SK-N-MC (cell line): Measurements from ENCODE around the gene LGALS1.
A peak's percentile ranks its signal among the peaks of the same experiment; 100 is the strongest.

ENCODE experiments used
- DNase-seq: peaks from one replicate; pipeline ENCODE4 v3.0.0-alpha.2; 2011; ENCODE audit warnings: low read depth, low spot score
- H3K27ac ChIP-seq: fragments of 200-600 bp; sonication (generic); 2 replicates; pipeline ENCODE4 v1.5.1; 2016; ENCODE audit warnings: mixed run types
- H3K36me3 ChIP-seq: fragments of 200-600 bp; sonication (generic); 2 replicates; pipeline ENCODE4 v1.6.1; 2017; ENCODE audit warnings: antibody characterized with exemption, low read length, mixed read lengths; ENCODE audit not compliant: insufficient read depth
- H3K4me3 ChIP-seq: fragments of 200-600 bp; sonication (generic); 2 replicates; pipeline ENCODE4 v1.5.1; 2016
- H3K9ac ChIP-seq: fragments of 200-600 bp; sonication (generic); 2 replicates; pipeline ENCODE4 v1.8.0; 2017; ENCODE audit warnings: mixed run types, mixed read lengths; ENCODE audit not compliant: insufficient read length
- H3K9me3 ChIP-seq: fragments of 200-600 bp; sonication (generic); 2 replicates; pipeline ENCODE4 v1.6.1; 2017; ENCODE audit warnings: low read depth, mild to moderate bottlenecking, antibody characterized with exemption, low read length, moderate library complexity, mixed read lengths
- EZH2 ChIP-seq: fragments of 200-600 bp; sonication (generic); IDR thresholded peaks from one replicate; pipeline ENCODE4 v1.6.1; 2017; ENCODE audit warnings: antibody characterized with exemption
- FOXP2 ChIP-seq: optimal IDR thresholded peaks from 2 replicates; pipeline ENCODE3; 2011; ENCODE audit warnings: mild to moderate bottlenecking, moderate library complexity; ENCODE audit not compliant: insufficient read depth; ENCODE audit errors: extremely low read length, control extremely low read depth
- POLR2AphosphoS5 ChIP-seq: IDR thresholded peaks from 2 replicates; pipeline ENCODE4 v1.6.1; 2012; ENCODE audit warnings: mild to moderate bottlenecking, low read depth, low read length, borderline replicate concordance

Gene LGALS1

DNA sequence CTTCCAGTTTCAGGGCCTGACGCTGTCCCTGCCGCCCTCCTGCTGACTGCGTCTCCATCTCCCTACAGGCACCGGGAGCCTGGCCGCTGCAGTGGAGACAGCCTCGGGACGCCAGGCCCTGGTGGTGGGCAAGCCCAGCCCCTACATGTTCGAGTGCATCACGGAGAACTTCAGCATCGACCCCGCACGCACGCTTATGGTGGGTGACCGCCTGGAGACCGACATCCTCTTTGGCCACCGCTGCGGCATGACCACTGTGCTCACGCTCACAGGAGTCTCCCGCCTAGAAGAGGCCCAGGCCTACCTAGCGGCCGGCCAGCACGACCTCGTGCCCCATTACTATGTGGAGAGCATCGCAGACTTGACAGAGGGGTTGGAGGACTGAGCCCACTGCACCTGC lies 9.9 kb upstream of the LGALS1 start:
- DNase-seq: no peak
- Histone ChIP-seq H3K27ac (no peak overlapping the region), H3K36me3 (peaks cover 15% of the 10 kb centered on the region), H3K4me3 (no peak overlapping the region), H3K9ac (no peak overlapping the region), H3K9me3 (no peaks in the 10 kb centered on the region)
- TF ChIP-seq FOXP2 (no peak), EZH2 (no peak), POLR2AphosphoS5 (no peak)

DNA sequence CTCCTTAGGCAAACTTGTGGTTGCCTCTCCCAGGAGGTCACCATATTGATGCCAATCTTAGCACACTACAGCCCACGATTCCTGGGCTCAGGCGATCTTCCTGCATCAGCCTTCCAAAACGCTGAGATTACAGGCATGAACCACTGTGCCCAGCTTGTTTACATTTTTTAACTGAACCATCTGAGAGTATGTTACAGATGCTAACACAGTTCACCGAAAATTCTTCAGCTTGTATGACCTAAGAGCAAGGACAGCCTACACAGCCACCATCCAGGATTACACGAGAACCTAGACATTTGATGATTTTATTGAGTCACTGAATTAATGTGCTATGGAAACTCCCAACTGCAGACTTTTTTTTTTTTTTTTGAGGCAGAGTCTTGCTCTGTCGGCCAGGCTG lies 5.8 kb upstream of the LGALS1 start:
- no peak for TF ChIP-seq EZH2
- TF ChIP-seq FOXP2: no peak
- no peak for TF ChIP-seq POLR2AphosphoS5
- no peak overlapping the region for H3K27ac ChIP-seq
- DNase-seq: no peak
- no peak overlapping the region for H3K9ac ChIP-seq
- H3K9me3 ChIP-seq: no peaks in the 10 kb centered on the region
- H3K36me3 ChIP-seq: peaks cover 15% of the 10 kb centered on the region
- no peak overlapping the region for H3K4me3 ChIP-seq

DNA sequence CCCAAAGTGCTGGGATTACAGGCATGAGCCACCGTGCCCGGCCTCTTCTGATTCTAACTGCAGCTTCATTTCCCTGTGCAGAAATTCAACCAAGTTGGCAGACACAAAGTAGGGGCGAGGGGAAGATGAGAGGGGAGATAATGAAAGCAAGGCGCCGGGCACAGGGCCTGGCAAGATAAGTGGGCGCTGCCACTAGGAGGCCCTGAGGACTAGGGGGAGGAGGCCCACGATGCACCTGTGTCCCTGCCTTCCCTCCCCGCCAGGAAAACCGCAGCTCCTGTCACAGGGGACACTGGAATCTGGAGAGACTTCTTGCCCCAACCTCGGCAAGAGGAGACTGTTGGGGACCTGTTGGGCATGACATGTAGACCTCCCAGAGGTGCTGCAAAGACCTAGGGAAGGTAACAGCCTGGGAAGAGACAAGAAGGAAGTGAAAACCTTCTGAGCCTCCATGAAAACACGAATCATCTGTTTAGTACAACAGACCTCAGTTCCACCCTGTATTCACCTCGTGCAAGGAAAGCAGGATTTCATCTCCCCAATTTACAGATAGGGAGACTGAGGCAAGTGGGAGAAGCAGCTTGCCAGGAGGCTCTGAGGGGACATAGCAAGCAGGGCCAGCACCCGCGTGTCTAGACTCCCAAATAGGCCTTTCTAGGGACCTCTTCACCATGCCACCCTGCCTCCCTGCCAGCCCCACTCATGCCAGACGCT lies 3.1 kb upstream of the LGALS1 start:
- Histone ChIP-seq H3K9me3 (no peaks in the 10 kb centered on the region), H3K27ac (no peak overlapping the region), H3K9ac (no peak overlapping the region), H3K36me3 (no peaks in the 10 kb centered on the region), H3K4me3 (no peak overlapping the region)
- TF ChIP-seq POLR2AphosphoS5: no peak
- TF ChIP-seq FOXP2: no peak
- DNase-seq: no peak

DNA sequence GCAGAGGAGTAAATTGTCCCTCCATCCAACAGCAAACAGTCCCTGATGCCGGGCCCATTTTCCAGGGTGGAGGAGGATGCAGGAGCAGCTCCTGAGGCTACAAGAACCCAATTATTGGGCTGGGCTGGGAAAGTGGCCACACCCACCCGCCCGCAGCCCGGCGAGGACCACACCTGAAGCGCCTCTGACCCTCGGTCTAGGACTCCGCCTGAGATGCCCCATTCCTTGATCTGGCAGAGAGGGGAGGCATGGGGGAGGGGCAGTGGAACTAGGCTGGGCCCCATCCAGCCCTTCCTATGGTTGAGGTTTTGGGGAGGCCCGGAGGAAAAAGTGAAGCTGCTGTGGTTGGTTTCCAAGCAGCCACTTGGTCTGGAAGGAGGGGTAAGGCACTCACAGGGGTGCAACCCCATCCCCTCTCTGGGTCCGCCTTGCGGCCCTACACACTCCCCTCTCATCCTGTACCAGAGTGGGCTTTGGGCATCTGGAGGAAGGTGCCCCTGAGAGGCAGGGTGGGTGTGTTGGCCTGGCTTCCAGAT lies 2.4 kb upstream of the LGALS1 start:
- Histone ChIP-seq H3K4me3 (no peak overlapping the region), H3K27ac (no peak overlapping the region), H3K9me3 (no peaks in the 10 kb centered on the region), H3K36me3 (no peaks in the 10 kb centered on the region), H3K9ac (no peak overlapping the region)
- TF ChIP-seq EZH2 (no peak), POLR2AphosphoS5 (no peak), FOXP2 (no peak)
- DNase-seq: no peak

- no peak for TF ChIP-seq EZH2
- TF ChIP-seq FOXP2: no peak
- no peak for TF ChIP-seq POLR2AphosphoS5
- Histone ChIP-seq H3K27ac (no peak overlapping the region), H3K36me3 (no peaks in the 10 kb centered on the region), H3K9ac (no peak overlapping the region), H3K4me3 (no peak overlapping the region), H3K9me3 (no peaks in the 10 kb centered on the region)
- DNase-seq: no peak
Observed at GRCh38 chr22:37674248-37674647, 1.2 kb upstream of the LGALS1 start.

DNA sequence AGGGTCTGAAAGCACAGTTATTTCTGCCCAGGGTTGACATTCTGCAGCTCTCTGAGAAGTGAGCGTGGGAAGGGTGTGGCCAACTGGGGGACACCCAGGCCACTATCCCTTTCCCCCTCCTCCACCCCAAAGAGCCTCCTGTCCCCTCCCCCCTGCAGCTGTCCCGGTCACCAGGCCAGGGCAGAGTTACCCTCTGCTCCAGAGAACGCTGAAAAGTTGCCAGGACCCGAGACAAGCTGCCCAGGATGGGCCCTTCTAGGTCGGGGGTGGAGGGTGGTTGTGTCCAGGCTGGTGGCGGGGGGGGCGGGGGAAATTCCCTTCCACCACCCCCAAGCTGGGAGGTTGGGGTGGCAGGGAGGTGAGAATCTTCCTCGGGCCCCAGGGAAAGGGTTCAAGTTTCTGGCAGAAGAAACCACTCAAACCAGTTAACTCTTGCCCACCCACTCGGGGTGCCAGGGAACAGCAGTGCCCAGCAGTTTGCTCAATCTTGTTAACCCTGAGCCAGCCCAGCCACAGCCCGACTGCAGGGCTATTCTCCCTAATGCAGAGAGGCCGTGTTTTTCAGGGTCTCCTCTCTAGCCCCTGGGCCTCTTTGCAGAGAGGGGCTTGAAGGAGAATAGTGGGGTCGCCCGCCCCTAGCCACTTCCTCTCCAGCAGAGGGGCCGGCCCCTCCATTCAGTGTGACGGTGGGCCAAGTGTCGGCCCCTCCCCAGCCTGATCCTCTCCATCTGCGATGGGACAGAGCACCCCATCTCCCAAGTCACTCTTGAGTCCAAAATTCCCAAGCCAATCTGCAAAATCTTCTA lies 697 bp downstream of the LGALS1 start:
- peak overlapping the region; percentile 88 for H3K4me3 ChIP-seq
- DNase-seq: no peak
- peak overlapping the region; percentile 73 for H3K9ac ChIP-seq
- H3K36me3 ChIP-seq: no peaks in the 10 kb centered on the region
- H3K27ac ChIP-seq: peak overlapping the region; percentile 86
- H3K9me3 ChIP-seq: no peaks in the 10 kb centered on the region
- no peak for TF ChIP-seq POLR2AphosphoS5

GRCh38 chr22:37676736-37677492 lies 1.5 kb downstream of the LGALS1 start:
- Histone ChIP-seq H3K27ac (peak overlapping the region; percentile 86), H3K9ac (peak overlapping the region; percentile 73)
- DNase-seq: no peak

DNA sequence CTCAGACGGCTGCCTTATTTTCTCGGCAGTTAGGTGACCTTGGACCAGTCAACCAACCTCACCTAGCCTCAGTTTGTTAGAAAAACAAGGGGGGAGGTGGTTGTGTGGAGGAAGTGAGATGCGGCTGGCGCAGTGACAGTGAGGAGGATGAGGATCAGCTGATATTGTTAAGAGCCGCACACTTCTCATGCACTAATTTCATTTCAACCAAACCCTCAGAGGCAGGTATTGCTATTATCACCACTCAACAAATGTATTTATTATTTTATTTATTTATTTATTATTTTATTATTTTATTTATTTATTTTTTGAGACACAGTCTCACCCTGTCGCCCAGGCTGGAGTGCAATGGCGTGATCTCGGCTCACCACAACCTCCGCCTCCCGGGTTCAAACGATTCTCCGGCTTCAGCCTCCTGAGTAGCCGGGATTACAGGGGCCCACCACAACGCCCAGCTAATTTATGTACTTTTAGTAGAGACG lies 2.1 kb downstream of the LGALS1 start:
- no peak for DNase-seq
- Histone ChIP-seq H3K27ac (no peak overlapping the region; the same call in 1 of the 2 replicates), H3K9ac (peak overlapping the region; percentile 48), H3K36me3 (no peaks in the 10 kb centered on the region), H3K4me3 (peak overlapping the region; percentile 88), H3K9me3 (no peaks in the 10 kb centered on the region)
- TF ChIP-seq FOXP2 (no peak), EZH2 (no peak), POLR2AphosphoS5 (no peak)

More at GRCh38 chr22:37676736-37677492, 1.5 kb downstream of the LGALS1 start:
- peak overlapping the region; percentile 88 for H3K4me3 ChIP-seq
- H3K36me3 ChIP-seq: no peaks in the 10 kb centered on the region
- H3K9me3 ChIP-seq: no peaks in the 10 kb centered on the region
- peak; percentile 47; the same call in 1 of the 2 replicates for TF ChIP-seq POLR2AphosphoS5
- no peak for TF ChIP-seq EZH2
- no peak for TF ChIP-seq FOXP2
